Stimulated activated naive CD8-positive, alpha-beta T cell treated with anti-CD3 and anti-CD28 coated beads, Interleukin-15, Interleukin-2, amounts not matched to agents 100 ng/mL and 50 ng/mL, for 24 hours (primary cell): Measurements from ENCODE around the gene IQCF5.
"Not testable (repeated sequence)": the region's sequence is repeated elsewhere in the genome, so short reads cannot be mapped to it uniquely, and the experiment has no call there.

ENCODE experiments used
- H3K27ac Mint-ChIP-seq: one replicate; pipeline ENCODE4 v1.8.0; 2021; ENCODE audit warnings: mild to moderate bottlenecking, mixed read lengths
- H3K27me3 Mint-ChIP-seq: one replicate; pipeline ENCODE4 v1.8.0; 2021; ENCODE audit warnings: mixed read lengths
- H3K36me3 Mint-ChIP-seq: one replicate; pipeline ENCODE4 v1.8.0; 2021; ENCODE audit warnings: low read depth, mixed read lengths
- H3K4me1 Mint-ChIP-seq: one replicate; pipeline ENCODE4 v1.8.0; 2021; ENCODE audit warnings: low read depth, mixed read lengths
- H3K4me3 Mint-ChIP-seq: one replicate; pipeline ENCODE4 v1.8.0; 2021; ENCODE audit warnings: mild to moderate bottlenecking, mixed read lengths
- H3K9me3 Mint-ChIP-seq: one replicate; pipeline ENCODE4 v1.8.0; 2021; ENCODE audit warnings: mixed read lengths

Gene IQCF5

DNA sequence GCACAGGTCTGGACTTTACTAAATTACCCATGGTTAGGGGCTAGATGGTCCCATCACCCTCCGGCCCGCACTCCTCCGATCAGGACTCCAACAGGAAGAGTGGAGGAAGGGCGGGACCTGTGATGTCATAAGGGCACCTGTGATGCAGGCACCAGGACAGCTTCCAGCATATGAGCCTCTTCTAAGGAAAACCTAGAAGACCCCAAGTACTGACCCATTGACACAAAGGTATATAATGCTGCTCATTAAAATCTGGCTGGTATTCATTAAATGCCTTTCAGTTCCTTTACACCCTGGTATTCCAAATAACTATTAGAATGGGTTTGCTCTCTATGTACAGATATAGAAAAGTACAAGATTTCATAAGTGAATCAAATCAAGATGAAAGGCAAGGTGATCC is at the start of gene IQCF5:
TSS of gene IQCF5 (minus strand) at position 101 of the 400 bp plus-strand sequence. CDS start at position 31, 70 bp downstream.
- Mint-ChIP-seq H3K36me3 (no peaks in the 10 kb centered on the region), H3K4me3 (no peak within 1 kb of the TSS), H3K27me3 (peaks cover 18% of the 10 kb centered on the region), H3K4me1 (no peaks in the 10 kb centered on the region), H3K9me3 (no peaks in the 10 kb centered on the region), H3K27ac (no peak within 1 kb of the TSS)

DNA sequence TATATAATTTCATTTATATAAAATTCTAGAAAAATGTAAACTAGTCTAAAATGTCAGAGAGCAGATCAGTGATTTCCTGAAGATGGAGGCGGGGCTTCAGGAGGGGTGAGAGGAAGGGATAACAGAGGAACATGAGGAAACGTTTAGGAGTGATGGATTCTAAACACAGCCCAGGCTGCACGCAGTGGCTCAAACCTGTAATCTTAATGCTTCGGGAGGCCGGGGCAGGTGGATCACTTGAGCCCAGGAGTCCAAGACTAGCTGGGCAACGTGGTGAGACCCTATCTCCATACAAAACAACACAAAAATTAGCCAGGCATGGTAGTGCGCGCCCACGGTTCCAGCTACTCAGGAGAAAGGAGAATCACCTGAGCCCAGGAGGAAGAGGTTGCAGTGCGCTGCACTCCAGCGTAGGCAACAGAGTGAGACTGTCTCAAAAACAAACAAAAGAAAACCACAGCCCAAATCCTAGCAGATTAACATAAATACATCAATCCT is 45.7 kb upstream of the IQCF5 start:
- Mint-ChIP-seq H3K27ac (no peak overlapping the region), H3K9me3 (no peaks in the 10 kb centered on the region), H3K27me3 (peaks cover 24% of the 10 kb centered on the region), H3K4me3 (no peak overlapping the region), H3K36me3 (no peaks in the 10 kb centered on the region), H3K4me1 (no peaks in the 10 kb centered on the region)

DNA sequence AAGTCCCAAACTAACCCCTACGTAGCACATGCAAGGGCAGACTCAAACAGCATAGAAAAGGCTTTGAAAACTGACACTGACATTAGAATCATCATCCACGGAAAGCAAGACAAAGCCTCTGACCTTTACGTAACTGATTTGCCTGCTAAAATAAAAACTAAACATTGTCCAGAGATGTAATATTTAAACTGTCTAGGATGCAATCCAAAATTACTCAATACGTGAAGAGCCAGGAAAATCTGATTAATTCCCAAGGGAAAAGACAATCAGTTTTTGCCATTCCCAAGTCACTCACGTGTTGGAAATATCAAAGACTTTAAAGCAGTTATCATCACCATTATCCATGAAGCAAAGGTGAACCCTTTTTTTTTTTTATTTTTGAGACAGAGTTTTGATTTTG is 41.0 kb upstream of the IQCF5 start:
- Mint-ChIP-seq H3K27me3 (peaks cover 28% of the 10 kb centered on the region), H3K9me3 (no peaks in the 10 kb centered on the region), H3K36me3 (no peaks in the 10 kb centered on the region), H3K27ac (no peak overlapping the region), H3K4me1 (no peaks in the 10 kb centered on the region), H3K4me3 (no peak overlapping the region)

DNA sequence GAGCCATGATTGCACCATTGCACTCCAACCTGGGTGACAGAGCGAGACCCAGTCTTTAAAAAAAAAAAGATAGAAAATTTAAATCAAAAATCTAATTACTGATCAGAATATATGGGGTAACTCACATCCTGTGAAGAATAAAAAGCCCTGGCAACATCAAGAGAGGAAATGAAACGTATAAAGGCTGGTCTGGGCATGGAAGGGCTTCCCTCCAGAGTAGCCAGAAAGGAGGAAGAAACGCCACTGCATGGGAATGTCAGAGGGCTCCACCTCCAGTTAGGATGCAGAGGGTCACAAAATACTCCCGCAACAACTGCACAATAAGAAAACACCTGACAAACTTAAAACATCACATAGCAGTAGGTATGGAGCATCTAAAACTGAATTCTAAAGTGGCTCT is 32.6 kb upstream of the IQCF5 start:
- H3K9me3 Mint-ChIP-seq, result peaks cover 12% of the 10 kb centered on the region
- H3K4me1 Mint-ChIP-seq, result no peaks in the 10 kb centered on the region
- no peak overlapping the region for H3K4me3 Mint-ChIP-seq
- no peak overlapping the region for H3K27ac Mint-ChIP-seq
- H3K36me3 Mint-ChIP-seq, result no peaks in the 10 kb centered on the region
- H3K27me3 Mint-ChIP-seq, result peaks cover 33% of the 10 kb centered on the region

DNA sequence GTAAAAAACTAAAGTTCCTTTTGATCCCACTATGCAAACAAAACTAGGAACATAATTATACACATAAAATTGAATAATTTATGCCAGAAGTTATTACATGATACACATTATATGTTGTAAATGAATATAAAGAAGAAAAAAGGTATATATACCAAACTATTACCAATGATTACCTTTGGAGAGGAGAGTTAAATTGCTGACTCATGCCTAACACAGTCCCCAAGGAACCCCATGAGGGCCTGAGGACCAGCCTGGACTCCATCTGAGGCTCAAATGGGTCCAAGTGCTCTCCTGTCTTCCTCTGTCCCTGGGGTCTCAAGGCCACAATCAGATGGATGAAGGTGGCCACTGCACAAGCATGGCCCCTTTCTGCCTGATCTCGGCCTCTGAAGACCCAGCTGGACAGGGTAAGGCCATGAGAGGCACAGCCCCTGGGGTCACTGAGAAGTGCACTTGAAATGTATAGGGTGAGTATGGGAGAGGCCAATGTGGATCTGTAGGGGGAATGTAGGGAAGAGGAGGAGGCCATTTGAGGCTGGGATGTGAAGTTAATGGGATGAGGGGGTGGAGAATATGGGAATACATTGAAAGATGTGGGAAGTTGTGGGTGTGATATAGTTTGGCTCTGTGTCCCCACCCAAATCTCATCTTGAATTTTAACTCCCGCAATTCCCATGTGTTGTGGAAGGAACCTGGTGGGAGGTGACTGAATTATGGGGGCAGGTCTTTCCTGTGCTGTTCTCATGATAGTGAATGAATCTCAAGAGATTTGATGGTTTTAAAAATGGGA is 28.8 kb upstream of the IQCF5 start:
- peaks cover 38% of the 10 kb centered on the region for H3K27me3 Mint-ChIP-seq

DNA sequence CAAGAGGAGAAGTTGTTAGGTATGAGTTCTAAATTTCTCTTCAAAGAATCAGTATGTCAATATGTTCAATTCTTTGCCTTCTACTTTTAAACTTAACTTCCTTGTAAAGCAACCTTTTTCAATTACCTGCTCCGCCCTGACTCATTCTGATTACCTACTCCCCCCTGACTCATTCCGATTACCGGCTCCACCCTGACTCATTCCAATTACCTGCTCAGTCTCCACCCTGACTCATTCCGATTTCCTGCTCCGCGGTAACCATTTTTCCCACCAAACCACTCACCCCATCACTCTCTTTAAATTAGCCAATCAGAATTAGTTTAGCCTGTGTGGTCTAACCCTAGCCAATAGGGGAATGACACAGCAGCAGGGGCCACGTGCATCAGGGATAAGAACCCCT is 27.0 kb upstream of the IQCF5 start:
- not testable (repeated sequence) for H3K9me3 Mint-ChIP-seq, H3K4me3 Mint-ChIP-seq, H3K36me3 Mint-ChIP-seq
- Mint-ChIP-seq H3K27ac (peak overlapping the region; percentile 63), H3K4me1 (peaks cover 12% of the 10 kb centered on the region), H3K27me3 (peaks cover 41% of the 10 kb centered on the region)

More for the DNA sequence above, 28.8 kb upstream of the IQCF5 start:
- Mint-ChIP-seq H3K9me3 (peaks cover 12% of the 10 kb centered on the region), H3K36me3 (no peaks in the 10 kb centered on the region), H3K4me3 (no peak overlapping the region), H3K4me1 (peaks cover 12% of the 10 kb centered on the region), H3K27ac (no peak overlapping the region)

DNA sequence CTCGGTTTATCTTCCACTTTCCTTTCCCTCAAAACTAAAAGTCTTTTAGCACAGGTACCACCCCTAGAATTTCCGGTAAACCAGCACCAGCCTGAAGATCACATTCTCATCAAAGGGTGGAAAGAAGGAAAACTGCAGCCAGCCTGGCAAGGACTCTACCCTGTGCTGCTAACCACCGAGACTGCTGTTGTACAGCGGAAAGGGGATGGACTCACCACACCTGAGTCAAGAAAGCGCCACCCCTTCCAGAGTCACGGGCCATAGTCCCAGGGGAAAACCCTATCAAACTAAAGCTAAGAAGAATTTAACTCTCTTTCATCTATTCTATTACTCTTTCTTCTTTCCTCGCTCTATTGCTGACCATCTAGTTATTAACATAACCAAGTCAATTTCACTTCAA is 24.6 kb upstream of the IQCF5 start:
- H3K27me3 Mint-ChIP-seq, result peaks cover 40% of the 10 kb centered on the region

DNA sequence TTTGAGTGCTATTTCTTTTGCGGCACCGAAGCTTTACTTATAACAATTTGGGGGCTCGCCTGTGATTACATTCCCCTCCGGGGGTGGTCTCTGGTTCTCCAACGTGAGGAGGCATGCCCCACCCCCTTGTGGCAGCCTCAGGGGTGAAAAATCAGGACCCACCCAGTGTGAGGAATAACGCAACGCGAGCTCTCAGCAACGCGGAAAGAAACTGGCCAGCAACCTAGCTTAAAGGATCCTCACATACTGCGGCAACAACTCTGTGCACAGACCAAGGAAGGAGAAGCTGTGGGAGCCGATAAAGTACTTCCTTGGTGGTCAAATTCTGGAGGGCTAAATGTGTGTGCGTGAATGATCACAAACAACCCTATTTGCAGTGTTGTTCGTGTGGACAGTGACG is 22.0 kb upstream of the IQCF5 start:
- no peak overlapping the region for H3K4me3 Mint-ChIP-seq
- H3K9me3 Mint-ChIP-seq, result no peaks in the 10 kb centered on the region
- peaks cover 9% of the 10 kb centered on the region for H3K4me1 Mint-ChIP-seq
- peaks cover 38% of the 10 kb centered on the region for H3K27me3 Mint-ChIP-seq
- no peak overlapping the region for H3K27ac Mint-ChIP-seq
- no peaks in the 10 kb centered on the region for H3K36me3 Mint-ChIP-seq

More for the DNA sequence above, 24.6 kb upstream of the IQCF5 start:
- not testable (repeated sequence) for H3K4me3 Mint-ChIP-seq, H3K36me3 Mint-ChIP-seq, H3K9me3 Mint-ChIP-seq, H3K27ac Mint-ChIP-seq
- H3K4me1 Mint-ChIP-seq, result peaks cover 12% of the 10 kb centered on the region

DNA sequence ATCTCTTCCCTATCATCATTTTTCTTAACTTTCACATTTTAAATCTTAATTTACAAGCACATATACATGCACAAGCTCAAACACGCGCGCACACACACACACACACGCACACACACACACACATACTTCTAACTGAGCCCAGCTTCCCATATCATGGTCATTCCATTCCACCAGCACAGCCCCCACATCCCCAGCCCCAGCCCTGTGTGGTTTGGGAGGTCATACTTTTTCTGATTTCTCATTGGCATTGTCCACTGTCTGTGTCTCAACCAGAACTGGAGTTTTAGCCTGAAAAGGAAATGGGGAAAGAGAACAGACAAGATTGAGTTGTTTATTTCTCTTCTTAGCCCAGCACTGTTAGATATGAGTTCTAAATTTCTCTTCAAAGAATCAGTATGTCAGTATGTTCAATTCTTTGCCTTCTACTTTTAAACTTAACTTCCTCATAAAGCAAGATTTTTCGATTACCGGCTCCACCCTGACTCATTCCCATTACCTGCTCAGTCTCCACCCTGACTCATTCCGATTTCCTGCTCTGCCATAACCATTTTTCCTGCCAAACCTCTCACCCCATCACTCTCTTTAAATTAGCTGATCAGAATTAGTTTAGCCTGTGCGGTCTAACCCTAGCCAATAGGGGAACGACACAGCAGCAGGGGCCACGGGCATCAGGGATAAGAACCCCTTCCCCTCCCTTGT is 21.4 kb upstream of the IQCF5 start:
- no peaks in the 10 kb centered on the region for H3K36me3 Mint-ChIP-seq
- no peak overlapping the region for H3K27ac Mint-ChIP-seq
- peaks cover 6% of the 10 kb centered on the region for H3K4me1 Mint-ChIP-seq
- peaks cover 38% of the 10 kb centered on the region for H3K27me3 Mint-ChIP-seq
- no peak overlapping the region for H3K4me3 Mint-ChIP-seq
- no peaks in the 10 kb centered on the region for H3K9me3 Mint-ChIP-seq

DNA sequence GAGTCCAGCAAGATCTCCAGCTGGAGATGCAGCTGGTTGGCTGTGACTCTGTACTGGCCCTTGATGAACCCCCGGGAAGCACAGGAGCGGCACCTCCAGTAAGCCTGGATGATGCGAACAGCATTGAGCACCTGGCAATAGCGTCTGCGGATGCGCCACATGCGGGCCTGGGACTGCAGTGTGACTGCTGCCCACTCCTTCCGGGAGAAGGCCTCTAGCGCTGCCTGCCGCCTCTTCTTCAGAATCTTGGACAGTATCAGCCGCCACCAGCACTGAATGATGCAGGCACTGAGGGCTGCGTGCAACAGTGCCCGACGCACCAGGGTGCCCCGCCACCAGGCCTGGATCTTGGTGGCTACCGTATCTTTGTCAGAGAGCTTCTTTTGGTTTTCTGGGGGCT is 19.5 kb upstream of the IQCF5 start:
- H3K27ac Mint-ChIP-seq, result no peak overlapping the region
- no peaks in the 10 kb centered on the region for H3K36me3 Mint-ChIP-seq
- H3K9me3 Mint-ChIP-seq, result no peaks in the 10 kb centered on the region
- no peak overlapping the region for H3K4me3 Mint-ChIP-seq
- H3K27me3 Mint-ChIP-seq, result peaks cover 28% of the 10 kb centered on the region
- peaks cover 5% of the 10 kb centered on the region for H3K4me1 Mint-ChIP-seq

DNA sequence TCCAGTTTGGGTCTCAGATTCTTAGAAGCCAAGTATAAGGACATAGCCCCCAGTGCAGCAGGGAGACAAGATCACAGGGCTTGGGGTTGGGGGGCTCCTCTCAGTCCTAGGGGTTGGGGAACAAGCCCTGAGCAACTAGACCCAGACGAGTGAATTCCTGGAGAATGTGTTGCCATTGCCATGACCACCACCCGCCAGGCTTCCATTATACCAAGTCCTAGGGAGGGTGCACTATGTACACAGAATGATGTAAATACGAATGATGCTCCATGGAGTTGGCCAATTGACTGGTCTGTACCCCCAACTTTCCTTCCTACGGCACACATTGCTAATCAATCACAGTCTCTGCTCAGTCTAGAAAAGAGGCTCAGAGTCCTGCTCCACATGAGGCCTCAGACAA is 19.0 kb upstream of the IQCF5 start:
- Mint-ChIP-seq H3K36me3 (no peaks in the 10 kb centered on the region), H3K4me1 (peaks cover 5% of the 10 kb centered on the region), H3K9me3 (no peaks in the 10 kb centered on the region), H3K27me3 (peaks cover 28% of the 10 kb centered on the region), H3K4me3 (no peak overlapping the region), H3K27ac (no peak overlapping the region)

DNA sequence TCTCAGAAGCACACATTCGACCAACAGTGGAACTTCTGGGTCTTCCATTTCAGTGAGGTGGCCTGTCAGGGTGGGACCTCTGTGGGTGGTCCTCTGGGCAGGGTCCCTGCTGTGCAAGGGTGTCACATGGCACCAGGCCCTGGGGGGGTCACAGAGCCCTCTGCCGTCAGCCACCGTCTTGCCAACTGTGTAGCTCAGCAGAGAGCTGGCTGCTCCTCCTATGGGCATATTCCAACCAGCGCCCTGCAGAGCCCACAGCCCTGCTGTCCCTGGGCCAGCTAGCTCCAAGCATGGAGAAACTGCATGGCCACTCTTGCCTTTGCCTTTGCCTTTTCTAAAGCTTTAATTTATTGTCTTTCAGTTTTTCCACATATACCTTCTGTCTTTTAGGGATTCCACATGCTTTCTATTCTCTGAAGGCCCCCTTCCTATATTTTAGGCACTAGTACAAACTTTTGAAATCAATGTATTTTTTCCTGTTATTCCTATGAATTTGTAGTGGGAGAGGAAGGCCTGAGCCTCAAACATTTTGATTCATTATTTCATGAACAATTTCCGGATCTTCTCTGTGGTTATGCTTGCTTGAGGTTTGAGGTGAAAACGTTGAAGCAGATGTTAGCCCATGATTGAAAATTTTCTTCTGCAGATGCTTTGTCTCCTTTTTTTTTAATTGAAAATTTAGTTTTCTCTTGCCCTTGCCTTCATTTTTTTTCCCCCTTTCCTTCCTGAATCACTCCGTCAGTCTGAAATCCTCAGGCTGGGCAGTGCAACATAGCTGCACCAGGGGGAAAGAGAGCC is 16.0 kb upstream of the IQCF5 start:
- peaks cover 5% of the 10 kb centered on the region for H3K4me1 Mint-ChIP-seq
- no peaks in the 10 kb centered on the region for H3K9me3 Mint-ChIP-seq
- H3K27ac Mint-ChIP-seq, result no peak overlapping the region
- peaks cover 10% of the 10 kb centered on the region for H3K27me3 Mint-ChIP-seq
- no peak overlapping the region for H3K4me3 Mint-ChIP-seq
- no peaks in the 10 kb centered on the region for H3K36me3 Mint-ChIP-seq

DNA sequence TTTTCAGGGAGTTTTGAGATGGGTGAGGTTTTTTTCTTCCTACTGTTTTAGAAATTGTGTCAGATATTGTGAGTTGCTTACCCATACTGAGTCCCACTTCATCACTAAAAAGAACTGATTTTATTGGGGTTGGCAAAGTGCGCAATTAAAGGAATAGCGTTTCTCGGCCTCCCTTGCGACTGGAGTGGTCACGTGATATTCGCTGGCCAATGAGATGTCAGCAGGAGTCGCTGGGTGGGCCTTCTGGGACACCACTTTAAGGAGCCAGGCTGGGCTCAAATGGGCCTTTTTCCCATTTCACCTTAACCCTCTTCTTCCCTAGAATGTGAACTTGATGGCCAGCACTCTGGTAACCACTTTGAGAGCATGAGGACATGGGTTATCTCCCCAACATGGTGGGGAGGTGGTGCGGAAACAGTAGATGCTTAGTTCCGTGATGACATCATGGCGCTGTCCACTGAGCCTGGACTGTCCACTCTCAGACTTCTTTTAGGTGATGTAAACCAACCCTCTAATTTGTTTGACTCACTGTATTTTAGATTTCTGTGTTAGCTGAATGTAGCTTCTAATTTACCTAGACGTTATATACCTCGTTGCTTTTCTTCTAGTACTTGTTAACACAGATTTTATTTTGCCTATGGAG is 13.2 kb upstream of the IQCF5 start:
- Mint-ChIP-seq H3K4me3 (no peak overlapping the region), H3K9me3 (no peaks in the 10 kb centered on the region), H3K27ac (no peak overlapping the region), H3K4me1 (peaks cover 5% of the 10 kb centered on the region), H3K36me3 (no peaks in the 10 kb centered on the region), H3K27me3 (peaks cover 14% of the 10 kb centered on the region)

DNA sequence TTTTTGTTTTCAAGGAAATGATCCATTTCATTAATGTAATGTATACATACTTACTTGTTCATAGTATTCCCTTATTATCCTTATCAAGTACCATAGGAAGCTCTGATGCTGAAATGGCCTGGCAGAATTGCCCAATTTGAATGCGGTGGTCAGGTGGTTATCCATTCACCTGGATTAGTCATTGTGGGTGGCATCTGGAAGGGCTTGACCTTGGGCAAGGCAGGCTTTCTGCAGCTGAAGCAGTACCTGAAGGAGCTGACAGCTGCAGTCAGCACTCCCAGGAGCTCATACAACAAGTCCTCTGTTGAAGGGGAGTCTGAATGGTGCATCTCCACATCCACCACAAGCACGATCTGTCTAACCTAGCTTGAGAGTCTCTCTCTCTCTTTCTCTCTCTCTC is 12.2 kb upstream of the IQCF5 start:
- H3K4me3 Mint-ChIP-seq, result no peak overlapping the region
- peaks cover 5% of the 10 kb centered on the region for H3K4me1 Mint-ChIP-seq
- peaks cover 15% of the 10 kb centered on the region for H3K27me3 Mint-ChIP-seq
- no peak overlapping the region for H3K27ac Mint-ChIP-seq
- no peaks in the 10 kb centered on the region for H3K9me3 Mint-ChIP-seq
- no peaks in the 10 kb centered on the region for H3K36me3 Mint-ChIP-seq
